WERI-Rb-1 (cell line): Measurements from ENCODE around the gene SVBP.

Experiments used
- DNase-seq: peaks from one replicate; pipeline ENCODE4 v3.0.0-alpha.2; 2020
- H3K27ac ChIP-seq: fragments of 250-450 bp; sonication (Bioruptor Pico); 2 replicates; pipeline ENCODE4 v1.5.1; 2020; ENCODE audit warnings: mild to moderate bottlenecking, moderate library complexity
- H3K27me3 ChIP-seq: fragments of 250-450 bp; sonication (Bioruptor Pico); 2 replicates; pipeline ENCODE4 v1.5.1; 2021; ENCODE audit warnings: mild to moderate bottlenecking, low read depth, moderate library complexity; ENCODE audit not compliant: insufficient read depth, severe bottlenecking
- H3K36me3 ChIP-seq: fragments of 250-450 bp; sonication (Bioruptor Pico); 2 replicates; pipeline ENCODE4 v1.5.1; 2020; ENCODE audit warnings: mild to moderate bottlenecking, moderate library complexity
- H3K4me3 ChIP-seq: 2 replicates; pipeline ENCODE4 v1.5.1; 2011; ENCODE audit warnings: low read depth, mild to moderate bottlenecking, control low read depth, low read length
- H3K9me3 ChIP-seq: fragments of 250-450 bp; sonication (Bioruptor Pico); 2 replicates; pipeline ENCODE4 v1.5.1; 2021; ENCODE audit warnings: mild to moderate bottlenecking, moderate library complexity; ENCODE audit not compliant: severe bottlenecking
- CTCF ChIP-seq: IDR thresholded peaks from 2 replicates; pipeline ENCODE4 v1.5.1; 2011; ENCODE audit warnings: low read depth, mild to moderate bottlenecking, control low read depth, inconsistent platforms, low read length

SVBP gene

GRCh38 chr1:42830631-42831030 lies 13.4 kb upstream of the SVBP start:
- DNase-seq: no peak
- Histone ChIP-seq H3K36me3 (no peaks in the 10 kb centered on the region), H3K4me3 (no peak overlapping the region), H3K27ac (no peak overlapping the region), H3K9me3 (no peaks in the 10 kb centered on the region), H3K27me3 (no peaks in the 10 kb centered on the region)
- TF ChIP-seq CTCF: no peak

- no peaks in the 10 kb centered on the region for H3K36me3 ChIP-seq
- no peaks in the 10 kb centered on the region for H3K9me3 ChIP-seq
- no peaks in the 10 kb centered on the region for H3K27me3 ChIP-seq
- H3K27ac ChIP-seq: no peak overlapping the region
- no peak overlapping the region for H3K4me3 ChIP-seq
- no peak for TF ChIP-seq CTCF
- no peak for DNase-seq
These were observed 8.0 kb upstream of the SVBP start for GRCh38 chr1:42825036-42825851.

- no peaks in the 10 kb centered on the region for H3K27me3 ChIP-seq
- H3K36me3 ChIP-seq: no peaks in the 10 kb centered on the region
- no peak for TF ChIP-seq CTCF
- no peak overlapping the region for H3K4me3 ChIP-seq
- no peak for DNase-seq
- no peak overlapping the region for H3K27ac ChIP-seq
- no peaks in the 10 kb centered on the region for H3K9me3 ChIP-seq
These were observed 7.4 kb upstream of the SVBP start for GRCh38 chr1:42824481-42825035.

GRCh38 chr1:42822800-42823392 lies 5.7 kb upstream of the SVBP start:
- TF ChIP-seq CTCF: no peak
- no peaks in the 10 kb centered on the region for H3K9me3 ChIP-seq
- no peak overlapping the region for H3K27ac ChIP-seq
- no peaks in the 10 kb centered on the region for H3K27me3 ChIP-seq
- no peak for DNase-seq
- H3K36me3 ChIP-seq: no peaks in the 10 kb centered on the region
- no peak overlapping the region for H3K4me3 ChIP-seq

GRCh38 chr1:42821690-42822089 lies 4.5 kb upstream of the SVBP start:
- TF ChIP-seq CTCF: no peak
- Histone ChIP-seq H3K4me3 (no peak overlapping the region), H3K27me3 (no peaks in the 10 kb centered on the region), H3K9me3 (no peaks in the 10 kb centered on the region), H3K27ac (no peak overlapping the region), H3K36me3 (no peaks in the 10 kb centered on the region)
- DNase-seq: no peak
